Activated CD8-positive, alpha-beta memory T cell treated with anti-CD3 and anti-CD28 coated beads for 1 hour (primary cell): Measurements from ENCODE around the gene SGSH.

Experiments
- DNase-seq, 2 donors: peaks; one replicate each; pipeline ENCODE4 v3.0.0-alpha.2; 2020; ENCODE audit warnings: low read depth in 1 of 2; ENCODE audit errors: extremely low read depth in 1 of 2

SGSH gene

DNA sequence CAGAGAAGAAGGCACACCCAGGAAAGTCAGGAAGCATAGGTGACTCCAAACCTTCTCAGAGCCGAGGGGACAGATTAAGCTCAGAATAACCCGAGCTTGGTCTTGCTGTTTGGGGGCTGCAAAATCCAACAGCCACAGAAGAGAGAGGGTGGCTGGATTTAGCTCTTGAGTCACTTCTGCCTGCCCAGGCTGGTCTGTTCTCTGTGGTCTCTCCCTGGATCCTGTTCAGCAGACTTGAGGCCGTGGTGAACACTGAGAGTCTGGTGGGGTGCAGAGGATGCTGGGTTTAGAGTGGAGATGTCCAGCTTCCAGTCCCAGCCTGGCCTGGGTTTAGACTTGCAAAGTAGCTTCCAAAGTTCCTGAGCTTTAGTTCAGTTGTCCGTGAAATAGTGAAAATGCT, 8.9 kb upstream of the SGSH start:
- no peak for DNase-seq

- no peak for DNase-seq
Observed at GRCh38 chr17:80228477-80228876, 8.3 kb upstream of the SGSH start.

DNA sequence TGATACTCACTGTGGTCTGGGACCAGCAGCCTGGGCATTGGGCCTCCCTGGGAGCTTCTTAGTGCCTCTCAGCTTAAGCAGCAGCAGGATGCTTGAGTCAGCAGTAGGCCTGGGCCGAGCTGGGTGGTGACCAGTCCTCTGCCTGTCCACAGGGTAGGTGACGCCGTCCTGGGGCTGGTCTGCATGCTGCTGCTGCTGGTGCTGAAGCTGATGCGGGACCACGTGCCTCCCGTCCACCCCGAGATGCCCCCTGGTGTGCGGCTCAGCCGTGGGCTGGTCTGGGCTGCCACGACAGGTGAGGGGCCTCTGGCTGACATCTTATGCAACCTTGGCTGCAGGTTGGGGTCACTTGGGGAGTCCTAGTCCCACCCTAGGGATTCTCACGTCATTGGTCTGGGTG, 7.5 kb upstream of the SGSH start:
- no peak for DNase-seq

DNA sequence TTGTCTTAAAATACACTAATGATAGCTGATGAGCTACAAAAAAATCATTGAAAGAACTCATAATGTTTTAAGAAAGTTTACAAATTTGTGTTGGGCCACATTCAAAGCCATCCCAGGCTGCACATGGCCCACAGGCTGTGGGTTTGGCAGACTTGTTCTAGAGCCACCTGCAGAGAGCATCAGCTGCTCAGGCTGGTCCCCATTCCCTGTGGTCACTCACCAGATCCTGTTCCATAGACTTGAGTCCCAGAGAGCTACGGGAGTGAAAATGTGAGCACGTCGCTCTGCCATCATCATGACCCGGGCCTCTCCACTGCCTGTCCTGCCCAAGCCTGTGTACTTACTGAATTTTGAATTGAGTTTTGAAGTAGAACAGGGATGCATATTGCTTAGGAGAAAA, 7.0 kb upstream of the SGSH start:
- no peak for DNase-seq

- DNase-seq: no peak
Observed at GRCh38 chr17:80225230-80225629, 5.1 kb upstream of the SGSH start.

GRCh38 chr17:80224683-80225082, 4.5 kb upstream of the SGSH start:
- DNase-seq: no peak

DNA sequence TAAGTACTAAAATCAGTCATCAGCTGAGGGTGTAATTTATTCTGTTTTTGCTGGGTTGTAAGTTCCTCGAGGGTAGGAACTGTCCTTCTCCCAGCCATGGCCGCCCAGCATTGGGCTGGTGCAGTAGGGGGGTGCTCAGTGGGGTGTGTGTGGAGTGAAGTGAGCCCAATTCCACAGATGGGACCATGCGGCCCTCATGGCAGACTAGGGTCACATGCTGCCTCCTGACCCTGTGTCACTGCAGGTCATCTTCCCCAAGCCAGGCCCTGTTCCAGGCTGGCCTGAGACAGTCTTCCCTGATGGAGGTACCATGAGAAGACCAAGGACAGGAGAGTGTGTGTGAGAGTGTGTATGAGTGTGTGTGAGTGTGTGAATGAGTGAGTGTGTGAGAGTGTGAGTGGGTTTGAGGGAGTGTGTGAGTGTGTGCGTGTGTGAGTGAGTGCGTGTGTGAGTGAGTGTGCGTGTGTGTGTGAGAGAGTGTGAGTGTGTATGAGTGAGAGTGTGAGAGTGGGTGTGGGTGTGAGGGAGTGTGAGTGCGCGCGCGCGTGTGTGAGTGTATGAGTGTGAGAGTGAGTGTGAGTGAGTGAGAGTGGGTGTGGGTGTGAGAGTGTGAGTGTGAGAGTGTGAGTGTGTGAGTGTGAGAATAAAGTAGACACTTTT, 3.8 kb upstream of the SGSH start:
- no peak for DNase-seq

DNA sequence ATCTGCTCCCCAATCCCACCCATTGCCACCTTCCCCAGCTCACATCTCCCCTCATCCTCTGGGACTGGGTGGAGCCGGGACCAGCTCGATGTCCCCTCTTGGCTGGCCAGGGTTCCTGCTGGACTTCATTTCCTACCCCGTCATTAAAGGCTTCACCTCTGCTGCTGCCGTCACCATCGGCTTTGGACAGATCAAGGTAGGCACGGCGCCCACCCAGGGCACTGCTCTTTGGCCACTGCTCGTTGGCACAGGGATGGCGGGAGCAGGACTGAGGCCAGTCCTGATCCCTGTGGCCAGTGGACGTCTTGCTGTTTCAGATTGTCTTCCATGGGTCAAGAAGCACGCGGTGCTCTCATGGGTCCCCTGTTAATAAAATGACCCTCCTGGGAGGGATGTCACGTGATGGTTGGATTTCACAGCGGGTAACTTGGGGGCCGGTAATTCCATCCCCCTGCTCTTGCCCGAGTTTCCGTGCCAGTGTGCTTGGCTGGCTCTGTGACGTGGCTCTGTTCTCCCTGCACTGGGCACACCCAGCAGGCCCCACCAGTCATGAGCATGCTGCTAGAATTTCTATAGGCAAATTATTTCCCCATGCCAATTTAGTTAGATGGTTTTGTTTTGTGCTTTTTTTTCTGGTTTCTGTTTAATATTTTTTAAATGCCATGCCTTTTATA, 3.1 kb upstream of the SGSH start:
- no peak for DNase-seq

DNA sequence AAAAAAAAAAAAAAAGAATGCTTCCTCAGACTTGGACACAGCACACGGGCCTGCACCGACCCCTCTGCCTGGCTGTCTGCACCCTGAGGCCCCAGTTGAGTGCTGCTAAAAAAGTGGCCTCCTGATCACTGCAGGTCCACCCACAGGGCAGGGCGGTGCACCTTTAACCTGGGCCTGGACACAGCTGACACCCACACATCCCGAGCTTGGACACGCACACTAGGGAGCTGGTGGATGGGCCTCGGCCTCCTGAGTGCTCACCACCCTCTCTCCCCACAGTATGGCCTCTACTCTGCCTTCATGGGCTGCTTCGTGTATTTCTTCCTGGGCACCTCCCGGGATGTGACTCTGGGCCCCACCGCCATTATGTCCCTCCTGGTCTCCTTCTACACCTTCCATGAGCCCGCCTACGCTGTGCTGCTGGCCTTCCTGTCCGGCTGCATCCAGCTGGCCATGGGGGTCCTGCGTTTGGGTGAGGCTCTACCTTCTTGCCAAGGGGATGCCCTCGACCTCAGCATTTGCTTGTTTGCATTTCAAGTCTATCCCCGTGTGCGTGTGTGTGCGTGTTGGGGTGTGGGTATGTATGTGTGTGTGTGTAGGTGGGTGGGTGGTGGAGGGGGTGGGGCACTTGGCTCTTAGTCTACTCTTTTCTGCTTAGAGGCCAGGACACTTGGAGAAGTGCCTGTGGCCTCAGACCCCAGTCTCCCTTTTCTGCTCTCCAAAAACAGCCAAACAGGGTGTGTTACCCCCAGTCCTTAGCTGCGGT, 2.4 kb upstream of the SGSH start:
- DNase-seq: no peak

DNA sequence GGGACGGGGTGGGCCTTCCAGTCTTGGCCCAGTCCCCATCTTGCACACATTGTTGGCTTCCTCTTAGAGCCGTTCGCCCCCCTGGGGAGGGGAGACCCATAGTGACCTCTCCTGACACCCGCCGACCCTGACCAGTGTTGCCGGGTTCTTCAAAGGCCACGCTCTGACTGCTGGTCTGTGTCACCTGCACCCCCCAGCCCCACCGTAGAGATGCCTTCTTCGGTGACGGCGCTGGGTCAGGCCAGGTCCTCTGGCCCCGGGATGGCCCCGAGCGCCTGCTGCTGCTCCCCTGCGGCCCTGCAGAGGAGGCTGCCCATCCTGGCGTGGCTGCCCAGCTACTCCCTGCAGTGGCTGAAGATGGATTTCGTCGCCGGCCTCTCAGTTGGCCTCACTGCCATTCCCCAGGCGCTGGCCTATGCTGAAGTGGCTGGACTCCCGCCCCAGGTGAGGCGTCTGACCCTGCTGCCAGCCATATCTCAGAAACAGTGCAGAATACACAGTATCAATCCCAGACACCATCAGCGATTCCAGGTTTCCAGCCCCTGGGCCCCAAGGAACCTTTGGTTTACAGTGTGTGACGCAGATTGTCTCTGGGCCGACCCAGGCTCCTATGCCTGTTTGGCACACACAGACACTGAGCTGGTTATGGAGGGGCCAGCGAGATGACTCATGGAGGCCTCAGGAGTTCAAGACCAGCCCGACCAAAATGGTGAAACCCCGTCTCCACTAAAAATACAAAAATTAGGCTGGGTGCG, 1.4 kb upstream of the SGSH start:
- DNase-seq: no peak

GRCh38 chr17:80220736-80221215, 643 bp upstream of the SGSH start:
- no peak for DNase-seq

DNA sequence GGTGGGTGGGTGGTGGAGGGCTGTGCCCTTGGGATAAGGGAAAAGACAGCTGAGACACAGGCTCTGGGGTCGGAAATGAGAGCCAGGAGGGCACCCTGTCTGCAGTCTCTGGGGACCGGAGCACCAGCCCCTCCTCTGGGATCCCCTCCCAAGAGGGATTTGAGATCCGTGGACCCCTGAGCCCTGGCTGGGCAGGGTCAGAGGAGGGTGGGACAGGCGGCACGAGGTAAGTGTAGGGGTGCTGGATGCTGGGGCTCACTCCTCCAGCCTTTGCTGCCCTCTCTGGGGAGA, 425 bp downstream of the SGSH start:
- no peak for DNase-seq

DNA sequence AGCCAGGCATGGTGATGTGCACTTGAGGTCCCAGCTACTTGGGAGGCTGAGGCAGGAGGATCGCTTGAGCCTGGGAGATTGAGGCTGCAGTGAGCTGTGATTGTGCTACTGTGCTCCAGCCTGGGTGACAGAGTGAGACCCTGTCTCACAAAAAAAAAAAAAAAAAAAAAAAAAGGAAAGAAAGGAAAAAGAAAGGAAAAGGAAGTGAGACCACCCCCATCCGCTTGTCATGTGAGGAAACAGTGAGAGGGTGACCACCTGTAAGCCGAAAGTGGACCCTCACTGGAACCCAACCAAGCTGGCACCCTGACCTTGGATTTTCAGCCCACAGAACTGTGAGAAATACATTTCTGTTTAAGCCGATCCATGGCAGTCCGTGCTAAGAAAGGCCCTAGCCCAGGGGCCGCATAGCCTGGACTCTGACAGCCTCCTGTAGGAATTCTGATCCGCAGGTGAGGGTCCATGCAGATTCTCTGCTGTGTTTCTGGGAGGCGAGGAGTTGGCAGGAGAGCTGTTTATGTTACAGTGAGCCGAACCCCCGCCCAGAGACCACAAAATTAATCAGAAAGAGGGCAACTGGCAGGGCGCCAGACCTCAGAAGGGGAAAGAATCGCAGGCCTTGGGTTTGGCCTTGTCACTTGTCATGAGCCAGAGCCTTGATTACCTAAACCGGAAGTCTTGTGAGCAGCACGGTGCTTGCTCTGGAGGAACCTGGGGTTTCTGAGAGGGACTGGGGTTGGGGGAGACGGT, 945 bp downstream of the SGSH start:
- DNase-seq: peak; percentile 90 to 92

- no peak for DNase-seq
Observed at GRCh38 chr17:80218391-80218790, 1.7 kb downstream of the SGSH start.

DNA sequence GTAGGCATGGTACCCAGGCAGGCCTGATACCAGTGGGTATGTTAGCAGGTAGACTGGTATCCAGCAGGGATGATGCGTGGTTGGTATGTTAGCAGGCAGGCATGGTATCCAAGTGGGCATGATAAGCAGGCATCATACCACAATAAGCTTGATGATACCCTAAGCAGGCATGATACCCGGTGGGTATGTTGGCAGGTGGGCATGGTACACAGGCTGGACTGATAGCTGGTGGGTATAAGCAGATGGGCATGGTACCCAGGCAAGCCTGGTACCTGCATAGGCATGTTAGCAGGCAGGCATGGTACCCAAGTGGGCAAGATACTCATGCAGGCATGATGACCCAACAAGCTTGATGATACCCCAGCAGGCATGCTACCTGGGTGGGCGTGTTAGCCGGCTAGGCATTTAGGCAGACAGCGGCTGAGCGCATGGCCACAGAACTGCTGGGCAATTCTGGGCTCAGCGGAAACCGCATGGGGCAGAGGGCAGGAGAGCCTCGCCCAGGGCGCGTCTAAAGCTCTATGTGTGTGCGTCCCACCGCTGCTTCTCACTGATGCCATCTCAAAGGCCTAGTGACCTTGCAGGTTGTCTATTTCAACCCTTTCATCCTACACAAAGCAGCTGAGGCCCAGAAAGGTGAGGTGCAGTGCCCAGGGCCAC, 2.3 kb downstream of the SGSH start:
- DNase-seq: no peak

DNA sequence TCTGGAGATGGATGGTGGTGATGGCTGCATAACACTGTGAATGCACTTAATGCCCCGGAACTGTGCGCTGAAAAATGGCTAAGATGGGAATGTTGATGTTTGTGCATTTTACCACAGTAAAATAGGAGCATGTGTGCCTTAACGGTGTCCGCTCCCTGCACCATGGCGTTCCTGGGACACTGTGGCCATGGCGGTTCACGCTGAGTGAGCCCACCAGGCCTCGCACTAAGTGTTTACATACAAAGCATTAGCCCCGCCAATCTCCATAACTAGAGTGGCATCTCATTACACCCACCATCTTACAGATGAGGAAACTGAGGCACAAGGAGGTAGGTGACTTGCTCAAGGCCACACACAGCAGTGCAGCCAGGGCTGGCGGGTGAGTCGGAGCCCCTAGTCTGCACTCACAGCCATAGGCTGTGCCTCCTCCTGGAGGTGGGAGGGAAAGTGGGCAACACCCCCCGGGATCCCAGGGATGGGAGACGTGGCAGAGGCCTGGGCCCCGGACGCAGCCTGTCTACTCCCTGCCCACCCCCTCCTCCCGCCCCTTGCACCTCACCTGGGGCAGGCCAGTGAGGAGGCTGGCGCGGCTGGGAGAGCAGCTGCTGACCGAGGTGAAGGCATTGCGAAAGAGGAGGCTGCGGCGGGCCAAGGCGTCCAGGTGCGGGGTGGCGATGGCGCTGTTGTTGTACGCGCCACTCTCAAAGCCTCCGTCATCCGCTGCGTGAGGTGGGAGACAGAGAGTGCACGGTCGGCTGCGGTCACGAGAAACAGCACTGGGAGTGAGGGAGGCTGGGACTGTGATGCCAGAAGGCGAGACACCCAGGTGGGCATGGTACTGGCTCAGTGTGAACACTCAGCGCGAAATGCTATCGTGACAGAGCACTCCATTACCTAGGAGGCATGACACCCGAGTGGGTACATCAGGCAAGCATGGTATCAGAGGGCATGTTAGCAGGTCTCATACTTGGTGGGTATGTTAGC, 3.4 kb downstream of the SGSH start:
- DNase-seq: no peak

DNA sequence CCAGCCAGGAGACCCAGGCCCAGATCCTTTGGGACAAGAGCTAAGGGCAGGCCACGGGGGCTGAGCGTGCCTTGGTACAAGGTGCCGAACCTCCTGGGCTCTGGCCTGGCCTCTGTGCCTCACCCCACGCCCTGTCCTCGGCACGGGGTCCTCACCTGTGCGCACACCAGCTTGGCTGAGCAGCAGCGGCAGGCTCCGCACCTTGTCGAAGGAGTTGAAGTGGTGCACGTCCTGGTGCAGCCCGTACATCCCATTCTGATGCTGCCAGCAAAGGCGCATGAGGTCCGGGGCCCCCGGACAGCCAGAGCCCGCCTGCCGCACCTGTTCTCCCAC, 5.3 kb downstream of the SGSH start:
- DNase-seq: no peak

DNA sequence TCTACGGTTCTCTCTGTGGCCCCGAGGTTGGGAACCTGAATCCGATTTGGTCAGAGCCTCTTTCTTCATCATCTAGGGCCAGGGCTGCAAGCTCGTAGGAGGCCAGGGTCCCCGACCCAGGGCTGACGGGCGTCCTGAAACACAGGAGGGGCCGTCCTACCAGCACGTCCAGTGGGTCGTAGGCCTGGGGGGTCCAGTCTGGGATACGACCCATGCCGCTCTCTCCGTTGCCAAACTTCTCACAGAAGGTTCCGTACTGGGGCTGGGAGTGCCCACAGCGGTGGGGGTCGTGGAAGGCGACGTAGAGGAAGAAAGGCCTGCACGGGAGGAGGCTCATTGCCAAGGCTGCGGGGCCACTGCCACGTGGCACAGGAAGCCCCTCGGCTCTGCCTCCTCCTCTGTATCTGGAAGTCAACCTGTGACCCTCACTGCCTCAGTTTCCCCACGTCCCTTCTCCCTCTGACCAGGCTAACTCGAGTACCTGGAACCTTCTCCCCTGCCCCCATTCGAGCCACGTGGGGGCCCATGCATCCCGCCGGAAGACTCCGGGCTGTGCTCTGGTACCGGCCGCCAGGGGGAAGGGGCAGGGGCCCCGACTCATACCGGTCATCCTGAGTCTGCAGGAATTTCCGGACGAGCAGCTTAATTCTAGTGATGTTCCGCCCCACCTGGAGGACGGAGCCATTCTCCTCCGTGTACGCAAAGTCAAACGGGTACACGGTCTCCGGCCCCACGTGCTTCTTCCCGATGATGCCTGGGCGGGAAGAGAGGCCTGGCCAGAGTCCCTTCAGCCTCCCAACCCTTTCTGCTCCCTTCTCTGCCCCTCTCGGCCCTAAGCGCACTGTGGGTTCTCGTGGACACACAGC, 5.9 kb downstream of the SGSH start:
- no peak for DNase-seq
